ENCODE results near the gene ARL8A. TPM values are rescaled to one million over a fixed set of nuclear protein-coding genes. Genes with fewer than 3 reads are reported as not detected.

Gene ARL8A
- total and polyA plus RNA-seq, 10 of the 15 experiments (the other 5 are each of a cell fraction or from before 2014, with no cell fraction given), result 0.34 to 49.2 (median 15.4) TPM

GRCh38 chr1:202085682-202086373 is 58.7 kb downstream of the ARL8A start:
- no peak overlapping the region for H3K9ac ChIP-seq (ENCODE audit: control insufficient read depth, insufficient read depth, low read length)
- FAIRE-seq, result no peak
- CTCF ChIA-PET, result interaction anchor here (0.6 to 1.8 kb wide), 3 partner anchors 25 to 86 kb away, joined by 3 to 5 read pairs (median 3); no protein-coding TSS in a partner anchor

More at GRCh38 chr1:202085682-202086373, 58.7 kb downstream of the ARL8A start:
- RAD21 ChIA-PET (ENCODE audit: unreplicated experiment), result no interaction called here
- no peak overlapping the region for H3K4me3 ChIP-seq
- TF ChIP-seq, protein P1, sequence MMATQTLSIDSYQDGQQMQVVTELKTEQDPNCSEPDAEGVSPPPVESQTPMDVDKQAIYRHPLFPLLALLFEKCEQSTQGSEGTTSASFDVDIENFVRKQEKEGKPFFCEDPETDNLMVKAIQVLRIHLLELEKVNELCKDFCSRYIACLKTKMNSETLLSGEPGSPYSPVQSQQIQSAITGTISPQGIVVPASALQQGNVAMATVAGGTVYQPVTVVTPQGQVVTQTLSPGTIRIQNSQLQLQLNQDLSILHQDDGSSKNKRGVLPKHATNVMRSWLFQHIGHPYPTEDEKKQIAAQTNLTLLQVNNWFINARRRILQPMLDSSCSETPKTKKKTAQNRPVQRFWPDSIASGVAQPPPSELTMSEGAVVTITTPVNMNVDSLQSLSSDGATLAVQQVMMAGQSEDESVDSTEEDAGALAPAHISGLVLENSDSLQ (IDR thresholded peaks at IDR 0.05), result peak; percentile 46; the same call in 1 of the 2 replicates
- no peak for TF ChIP-seq NKRF (conservative IDR thresholded peaks at IDR 0.05)
- TF ChIP-seq ESRRA (IDR thresholded peaks at IDR 0.05; ENCODE audit: low read length), result no peak
- no peak overlapping the region for H3K4me2 ChIP-seq (ENCODE audit: control insufficient read depth, insufficient read depth)
- BruUV-seq (replicated peaks), result no TSS peak
- WGBS (ENCODE audit: insufficient coverage, insufficient replicate concordance, low lambda C conversion rate, missing lambda C conversion rate), result 36% methylated on average over 7 of the region's 7 CpGs
- no peaks in the 10 kb centered on the region for H3K36me3 ChIP-seq (ENCODE audit: control insufficient read depth in 2 of 2, insufficient read depth in 2 of 2, low read length in 1 of 2)
- in situ Hi-C loops (cut with MboI) (no loop called here), intact Hi-C loops (cut with micrococcal nuclease; ENCODE audit: unreplicated experiment) (no loop called here)
- no peaks in the 10 kb centered on the region for H3K79me2 ChIP-seq (ENCODE audit: control insufficient read depth, insufficient read depth, low read length)
- POLR2A ChIA-PET, result no interaction called here
- H2AFZ ChIP-seq (ENCODE audit: control insufficient read depth, low read depth, low read length), result no peak overlapping the region
- H3K27me3 ChIP-seq (replicated peaks in 1 of 2; ENCODE audit: control insufficient read depth in 2 of 2, insufficient read depth in 2 of 2, low read length in 1 of 2), result peaks cover 0 to 1% of the 10 kb centered on the region in 2 experiments; a peak in 3 of 4 replicates
- no peaks in the 10 kb centered on the region for H3K9me3 ChIP-seq (replicated peaks; ENCODE audit: control insufficient read depth, insufficient read depth, low read length)
- H3K27ac ChIP-seq (ENCODE audit: control insufficient read depth, insufficient read depth), result no peak overlapping the region
- DNase-seq (ENCODE audit: low read depth, low spot score), result no peak
- SMC1A ChIA-PET (ENCODE audit: uncharacterized antibody, unreplicated experiment), result interaction anchor here (1.3 kb wide), 1 partner anchor 63 kb away, joined by 4 read pairs; no protein-coding TSS in a partner anchor
- no peaks in the 10 kb centered on the region for H3K4me1 ChIP-seq (ENCODE audit: control insufficient read depth, insufficient read depth, low read length)
- H4K20me1 ChIP-seq (ENCODE audit: control insufficient read depth, insufficient read depth), result no peaks in the 10 kb centered on the region
- no peak for ATAC-seq

All from GM12878 (cell line).